Activated CD4-positive, CD25-positive, alpha-beta regulatory T cell treated with anti-CD3 and anti-CD28 coated beads, Interleukin-2, amount 50 U/mL, for 72 hours (primary cell): Measurements from ENCODE around the gene ANKS4B.
"Not testable (repeated sequence)": the region's sequence is repeated elsewhere in the genome, so short reads cannot be mapped to it uniquely, and the experiment has no call there.

Experiments
- DNase-seq: peaks from one replicate; pipeline ENCODE4 v3.0.0; 2021

ANKS4B gene, protein sequence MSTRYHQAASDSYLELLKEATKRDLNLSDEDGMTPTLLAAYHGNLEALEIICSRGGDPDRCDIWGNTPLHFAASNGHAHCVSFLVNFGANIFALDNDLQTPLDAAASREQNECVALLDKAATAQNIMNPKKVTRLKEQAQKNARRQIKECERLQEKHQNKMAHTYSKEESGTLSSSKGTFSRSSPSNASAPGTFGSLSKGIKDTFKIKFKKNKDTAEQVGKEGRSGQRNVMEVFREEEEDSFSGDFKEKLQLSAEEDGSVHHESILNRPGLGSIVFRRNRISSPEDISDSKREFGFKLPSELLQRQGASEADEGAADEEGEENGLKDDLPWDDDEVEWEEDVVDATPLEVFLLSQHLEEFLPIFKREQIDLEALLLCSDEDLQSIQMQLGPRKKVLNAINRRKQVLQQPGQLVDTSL

GRCh38 chr16:21233521-21234150 lies at the start of gene ANKS4B:
ANKS4B (plus strand) TSS chr16:21233699; CDS start chr16:21233738, 39 bp downstream.
- DNase-seq, result no peak

- DNase-seq, result no peak
These were observed 49.5 kb upstream of the ANKS4B start for GRCh38 chr16:21183995-21184394.

GRCh38 chr16:21184834-21185233 lies 48.7 kb upstream of the ANKS4B start:
- peak; percentile 40 for DNase-seq

- DNase-seq, result no peak
These were observed 47.7 kb upstream of the ANKS4B start for GRCh38 chr16:21185659-21186325.

DNA sequence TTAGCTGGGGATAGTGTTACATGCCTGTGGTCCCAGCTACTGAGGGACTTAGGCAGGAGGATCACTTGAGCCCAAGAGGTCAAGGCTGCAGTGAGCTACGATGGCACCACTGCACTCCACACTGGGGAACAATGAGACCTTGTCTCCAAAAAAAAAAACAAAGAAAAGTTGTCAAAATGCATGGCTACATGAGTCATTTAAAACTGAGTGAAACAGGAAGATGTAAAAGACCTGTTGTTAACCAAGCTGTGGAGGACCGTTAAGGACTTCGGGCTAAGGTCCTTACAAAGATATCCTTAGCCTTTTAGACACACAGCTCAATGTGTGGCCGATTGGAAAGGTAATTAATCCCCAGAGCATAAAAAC lies 47.2 kb upstream of the ANKS4B start:
- DNase-seq, result no peak

GRCh38 chr16:21189311-21189710 lies 44.2 kb upstream of the ANKS4B start:
- no peak for DNase-seq

- no peak for DNase-seq
These were observed 43.5 kb upstream of the ANKS4B start for GRCh38 chr16:21190013-21190412.

DNA sequence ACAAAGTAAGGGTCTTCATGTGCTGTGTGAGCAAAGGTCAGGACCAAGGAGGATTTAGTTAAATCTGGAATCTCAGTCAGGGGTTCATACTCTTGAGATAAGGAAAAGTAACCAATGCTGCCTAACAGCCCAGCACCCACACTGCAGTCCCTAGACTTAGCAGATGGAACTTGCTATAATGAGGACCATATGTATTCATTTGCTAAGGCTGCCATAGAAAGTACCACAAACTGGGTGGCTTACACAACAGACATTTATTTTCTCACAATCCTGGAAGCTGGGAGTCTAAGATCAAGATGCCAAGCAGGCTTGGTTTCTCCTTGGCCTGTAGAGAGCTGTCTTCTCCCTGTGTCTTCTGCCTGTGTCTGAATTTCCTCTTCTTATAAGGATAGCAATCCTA lies 42.9 kb upstream of the ANKS4B start:
- no peak for DNase-seq

DNA sequence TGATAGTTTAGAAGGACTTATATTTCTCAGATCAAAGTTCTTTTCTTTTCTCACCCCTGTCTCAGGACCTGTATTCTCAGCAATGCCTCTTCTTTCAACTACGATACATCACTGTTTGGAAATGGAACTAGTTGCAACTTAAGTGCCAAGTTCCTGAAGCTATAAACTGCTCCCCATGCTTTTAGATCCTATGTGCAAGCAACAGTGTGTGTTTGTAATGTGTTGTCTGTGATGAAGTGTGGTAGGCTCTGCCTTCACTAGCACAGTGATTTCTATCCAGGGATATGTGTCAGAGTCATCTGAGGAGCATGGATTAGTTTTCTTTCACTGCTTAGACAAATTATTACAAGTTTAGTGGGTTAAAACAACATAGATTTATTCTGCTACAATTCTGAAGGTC lies 40.5 kb upstream of the ANKS4B start:
- no peak for DNase-seq

GRCh38 chr16:21194771-21195301 lies 38.7 kb upstream of the ANKS4B start:
- DNase-seq, result no peak

GRCh38 chr16:21195330-21195729 lies 38.2 kb upstream of the ANKS4B start:
- DNase-seq, result not testable (repeated sequence)

- DNase-seq, result no peak
These were observed 36.4 kb upstream of the ANKS4B start for GRCh38 chr16:21197112-21197511.

DNA sequence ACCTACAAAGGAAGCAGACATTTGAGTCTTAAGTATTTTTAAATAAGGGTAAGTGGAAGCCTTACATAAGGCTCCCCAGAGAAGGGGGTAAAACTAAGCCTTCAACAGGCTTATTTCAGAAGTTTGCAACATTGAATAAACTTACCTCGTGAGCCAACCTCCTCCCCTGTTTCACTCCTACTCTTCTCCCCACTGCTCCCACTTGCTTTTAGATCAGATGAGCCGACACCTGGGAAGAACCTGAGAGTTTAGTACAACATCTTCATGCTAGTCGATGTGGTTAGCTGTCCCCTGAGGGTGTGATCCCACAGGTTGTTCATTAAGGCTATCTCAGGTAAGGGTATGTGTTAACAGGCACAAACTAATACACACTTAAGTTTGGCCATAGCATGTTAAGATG lies 35.9 kb upstream of the ANKS4B start:
- DNase-seq, result no peak

GRCh38 chr16:21199607-21200218 lies 33.8 kb upstream of the ANKS4B start:
- DNase-seq, result no peak

DNA sequence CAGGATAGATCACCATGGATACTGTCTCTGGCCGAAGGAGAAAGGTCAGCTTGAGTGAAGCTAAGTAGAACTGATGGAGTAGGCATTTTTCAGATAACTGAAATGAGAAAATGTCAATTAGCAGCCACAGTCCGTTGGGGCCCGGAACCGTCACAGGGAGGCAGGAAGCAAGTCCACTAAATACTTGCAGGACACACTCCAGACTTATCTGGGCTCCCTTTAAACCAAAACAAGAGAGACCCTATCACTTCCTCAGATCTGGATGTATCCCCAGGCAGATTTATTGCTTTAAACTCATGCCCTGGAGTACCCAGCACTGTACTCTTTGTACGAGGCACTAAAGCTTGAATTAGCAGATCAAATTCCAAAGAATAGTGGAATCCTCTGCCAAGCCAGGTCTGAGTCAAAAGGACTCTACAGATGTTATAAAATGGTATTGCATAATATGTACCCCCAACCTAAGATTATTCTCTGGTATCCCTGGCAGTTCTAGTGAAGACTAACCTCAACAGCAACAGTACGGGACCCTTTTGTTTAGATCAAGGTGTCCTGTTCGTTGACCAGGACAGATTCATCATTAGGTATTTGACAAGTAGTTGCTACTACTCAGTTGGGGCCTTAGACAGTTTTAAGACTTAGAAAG lies 30.2 kb upstream of the ANKS4B start:
- DNase-seq, result no peak

DNA sequence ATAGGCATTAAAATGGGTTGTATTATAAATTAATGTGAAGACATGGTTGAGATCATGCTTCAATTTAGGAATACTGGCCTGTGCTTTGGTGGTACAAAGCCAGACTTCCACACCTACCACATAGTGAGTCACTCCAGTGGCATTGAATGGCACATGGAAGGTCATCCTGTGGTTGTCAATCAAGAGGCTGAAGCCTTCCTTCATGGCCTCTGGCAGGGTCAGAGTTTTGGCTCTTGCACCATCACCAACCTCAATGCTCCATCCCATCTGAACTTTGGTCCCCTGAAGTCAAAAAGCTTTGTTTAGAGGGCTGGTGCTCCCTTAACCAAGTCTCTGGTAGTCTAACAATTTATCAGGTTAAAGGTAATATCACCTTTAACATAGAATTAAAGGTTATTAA lies 28.2 kb upstream of the ANKS4B start:
- DNase-seq, result no peak

DNA sequence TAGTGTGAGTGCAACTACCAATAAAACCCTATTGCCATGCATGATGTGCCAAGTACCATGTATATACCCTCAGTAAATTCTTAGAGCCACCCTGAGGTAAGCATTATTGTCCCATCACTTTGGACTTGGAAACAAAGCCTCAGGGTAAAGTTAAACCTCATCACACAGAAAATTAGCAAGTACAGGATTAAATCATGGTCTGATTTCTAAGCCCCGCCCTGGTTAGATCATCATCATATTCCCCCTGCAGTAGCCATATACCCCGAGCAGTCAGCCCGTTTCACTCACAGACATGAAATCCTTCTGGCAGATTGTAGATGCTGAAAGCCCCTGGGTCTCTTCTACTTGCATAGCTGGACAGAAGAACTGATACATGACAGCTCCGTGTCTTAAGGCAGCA lies 26.9 kb upstream of the ANKS4B start:
- DNase-seq, result no peak

GRCh38 chr16:21208446-21209230 lies 24.9 kb upstream of the ANKS4B start:
- no peak for DNase-seq

DNA sequence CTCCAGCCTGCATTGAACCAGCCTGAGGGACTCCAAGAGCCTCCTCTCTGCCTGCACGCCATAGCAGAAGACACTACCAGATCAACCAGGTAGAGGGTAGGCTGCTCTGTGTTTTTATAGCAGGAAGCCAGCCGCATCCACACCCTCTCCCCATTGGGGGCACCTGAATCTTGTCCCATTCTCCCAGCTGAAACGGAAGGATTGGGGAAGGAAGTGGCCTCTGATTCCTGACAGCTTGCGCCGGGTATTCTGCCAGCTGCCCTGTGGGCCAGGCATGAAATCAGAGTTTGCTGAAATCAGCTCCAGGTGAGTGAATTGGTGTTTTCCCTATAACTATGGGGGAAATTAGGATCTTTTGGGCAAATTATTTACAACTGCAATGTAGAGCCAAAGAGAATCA lies 22.0 kb upstream of the ANKS4B start, which contains the start of gene ZP2:
ZP2 (minus strand) TSS at position 89 of the 400 bp plus-strand sequence; CDS start at position 62, 27 bp downstream.
- DNase-seq, result no peak

DNA sequence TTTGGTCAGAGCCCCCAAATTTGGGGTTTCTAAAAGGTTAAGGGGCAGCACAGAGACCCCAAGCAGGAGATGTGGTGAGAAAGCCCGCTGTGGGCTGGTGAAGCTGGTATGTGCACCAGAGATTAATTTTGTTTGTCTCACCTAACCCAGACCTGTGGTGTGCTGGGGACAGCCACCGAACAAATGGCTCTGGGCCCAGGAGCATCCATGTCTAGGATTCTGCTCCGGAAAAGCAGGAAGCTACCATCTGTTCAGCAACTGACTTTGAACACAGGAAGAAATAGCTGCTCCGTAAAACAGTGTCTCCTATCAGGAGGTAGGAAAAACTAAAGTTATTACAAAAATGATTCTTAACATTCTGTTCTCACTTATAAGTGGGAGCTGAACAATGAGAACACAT lies 19.4 kb upstream of the ANKS4B start:
- DNase-seq, result no peak

GRCh38 chr16:21217121-21217520 lies 16.4 kb upstream of the ANKS4B start:
- DNase-seq, result no peak

- DNase-seq, result no peak
These were observed 15.3 kb upstream of the ANKS4B start for GRCh38 chr16:21218153-21218552.
